ENCODE results near the gene CAMTA1. TPM values are rescaled to one million over a fixed set of nuclear protein-coding genes. Genes with fewer than 3 reads are reported as not detected.
"Not testable (repeated sequence)": the region's sequence is repeated elsewhere in the genome, so short reads cannot be mapped to it uniquely, and the experiment has no call there.

CAMTA1 gene
- total RNA-seq, 1 donor from 2014 or later = 268 TPM

GRCh38 chr1:6827630-6828165, 42.4 kb downstream of the CAMTA1 start:
- Histone ChIP-seq H2AFZ (replicated peaks) (no peak overlapping the region), H3K9ac (no peak overlapping the region), H3K79me2 (ENCODE audit: low read depth) (peaks cover 74% of the 10 kb centered on the region), H3K36me3 (peaks cover 5% of the 10 kb centered on the region), H3K4me1 (no peaks in the 10 kb centered on the region), H3K27ac (no peak overlapping the region), H3K27me3 (no peaks in the 10 kb centered on the region), H3F3A (ENCODE audit: low read depth) (no peaks in the 10 kb centered on the region), H3K9me3 (ENCODE audit: low read depth) (no peaks in the 10 kb centered on the region), H3K4me3 (no peak overlapping the region), H3K4me2 (no peak overlapping the region), H4K20me1 (ENCODE audit: low read depth) (peaks cover 31% of the 10 kb centered on the region)
- Mint-ChIP-seq H3K4me3 (no peak overlapping the region), H3K27ac (no peak overlapping the region), H3K36me3 (peaks cover 8% of the 10 kb centered on the region), H3K27me3 (ENCODE audit: insufficient read depth, low read depth) (peaks cover 2% of the 10 kb centered on the region), H3K9me3 (no peaks in the 10 kb centered on the region), H3K4me1 (no peaks in the 10 kb centered on the region)
- no peak for TF ChIP-seq EZH2 (IDR thresholded peaks at IDR 0.05)
- no peak for TF ChIP-seq EZH2phosphoT487 (IDR thresholded peaks at IDR 0.05)
- TF ChIP-seq, protein P1, sequence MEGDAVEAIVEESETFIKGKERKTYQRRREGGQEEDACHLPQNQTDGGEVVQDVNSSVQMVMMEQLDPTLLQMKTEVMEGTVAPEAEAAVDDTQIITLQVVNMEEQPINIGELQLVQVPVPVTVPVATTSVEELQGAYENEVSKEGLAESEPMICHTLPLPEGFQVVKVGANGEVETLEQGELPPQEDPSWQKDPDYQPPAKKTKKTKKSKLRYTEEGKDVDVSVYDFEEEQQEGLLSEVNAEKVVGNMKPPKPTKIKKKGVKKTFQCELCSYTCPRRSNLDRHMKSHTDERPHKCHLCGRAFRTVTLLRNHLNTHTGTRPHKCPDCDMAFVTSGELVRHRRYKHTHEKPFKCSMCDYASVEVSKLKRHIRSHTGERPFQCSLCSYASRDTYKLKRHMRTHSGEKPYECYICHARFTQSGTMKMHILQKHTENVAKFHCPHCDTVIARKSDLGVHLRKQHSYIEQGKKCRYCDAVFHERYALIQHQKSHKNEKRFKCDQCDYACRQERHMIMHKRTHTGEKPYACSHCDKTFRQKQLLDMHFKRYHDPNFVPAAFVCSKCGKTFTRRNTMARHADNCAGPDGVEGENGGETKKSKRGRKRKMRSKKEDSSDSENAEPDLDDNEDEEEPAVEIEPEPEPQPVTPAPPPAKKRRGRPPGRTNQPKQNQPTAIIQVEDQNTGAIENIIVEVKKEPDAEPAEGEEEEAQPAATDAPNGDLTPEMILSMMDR (IDR thresholded peaks at IDR 0.05) = no peak
- no peak for DNase-seq (ENCODE audit: low spot score)

GRCh38 chr1:6831366-6831765, 46.1 kb downstream of the CAMTA1 start:
- H3K27ac ChIP-seq = no peak overlapping the region
- peaks cover 81% of the 10 kb centered on the region for H3K79me2 ChIP-seq (ENCODE audit: low read depth)
- H3K9ac ChIP-seq = no peak overlapping the region
- H4K20me1 ChIP-seq (ENCODE audit: low read depth) = peaks cover 32% of the 10 kb centered on the region
- H3F3A ChIP-seq (ENCODE audit: low read depth) = no peaks in the 10 kb centered on the region
- no peaks in the 10 kb centered on the region for H3K9me3 Mint-ChIP-seq
- no peak overlapping the region for H3K27ac Mint-ChIP-seq
- H3K4me3 ChIP-seq = no peak overlapping the region
- H2AFZ ChIP-seq (replicated peaks) = no peak overlapping the region
- no peak overlapping the region for H3K4me2 ChIP-seq
- H3K9me3 ChIP-seq (ENCODE audit: low read depth) = no peaks in the 10 kb centered on the region
- peaks cover 2% of the 10 kb centered on the region for H3K27me3 Mint-ChIP-seq (ENCODE audit: insufficient read depth, low read depth)
- H3K4me1 Mint-ChIP-seq = peaks cover 6% of the 10 kb centered on the region
- peaks cover 9% of the 10 kb centered on the region for H3K36me3 Mint-ChIP-seq
- H3K27me3 ChIP-seq = no peaks in the 10 kb centered on the region
- no peak for DNase-seq (ENCODE audit: low spot score)
- H3K4me1 ChIP-seq = no peaks in the 10 kb centered on the region
- H3K36me3 ChIP-seq = peaks cover 3% of the 10 kb centered on the region
- no peak overlapping the region for H3K4me3 Mint-ChIP-seq
- TF ChIP-seq, protein P1 (IDR thresholded peaks at IDR 0.05) = no peak
- TF ChIP-seq EZH2phosphoT487 (IDR thresholded peaks at IDR 0.05) (no peak), EZH2 (IDR thresholded peaks at IDR 0.05) (no peak)

GRCh38 chr1:6832006-6832405, 46.8 kb downstream of the CAMTA1 start:
- H3K9me3 Mint-ChIP-seq; H3K4me1 Mint-ChIP-seq; H3K4me2 ChIP-seq; H3K4me1 ChIP-seq; H3K4me3 ChIP-seq; H2AFZ ChIP-seq (replicated peaks); DNase-seq (ENCODE audit: low spot score); H3K27me3 Mint-ChIP-seq (ENCODE audit: insufficient read depth, low read depth); H3F3A ChIP-seq (ENCODE audit: low read depth); H3K9me3 ChIP-seq (ENCODE audit: low read depth); H3K36me3 Mint-ChIP-seq; H3K27ac ChIP-seq; H3K9ac ChIP-seq; H3K36me3 ChIP-seq; H3K27ac Mint-ChIP-seq; H3K27me3 ChIP-seq; H3K4me3 Mint-ChIP-seq: not testable (repeated sequence)
- Histone ChIP-seq H3K79me2 (ENCODE audit: low read depth) (peaks cover 84% of the 10 kb centered on the region), H4K20me1 (ENCODE audit: low read depth) (peaks cover 27% of the 10 kb centered on the region)

- H3K27me3 Mint-ChIP-seq (ENCODE audit: insufficient read depth, low read depth) = peaks cover 5% of the 10 kb centered on the region
- no peak overlapping the region for H2AFZ ChIP-seq (replicated peaks)
- no peak overlapping the region for H3K27ac ChIP-seq
- H3K27me3 ChIP-seq = no peaks in the 10 kb centered on the region
- H3F3A ChIP-seq (ENCODE audit: low read depth) = no peaks in the 10 kb centered on the region
- no peak overlapping the region for H3K4me3 Mint-ChIP-seq
- no peak overlapping the region for H3K9ac ChIP-seq
- H3K9me3 ChIP-seq (ENCODE audit: low read depth) = no peaks in the 10 kb centered on the region
- TF ChIP-seq, protein P1 (IDR thresholded peaks at IDR 0.05) = no peak
- TF ChIP-seq EZH2 (IDR thresholded peaks at IDR 0.05) (no peak), EZH2phosphoT487 (IDR thresholded peaks at IDR 0.05) (no peak)
- no peaks in the 10 kb centered on the region for H3K9me3 Mint-ChIP-seq
- peaks cover 8% of the 10 kb centered on the region for H3K36me3 Mint-ChIP-seq
- H3K4me1 ChIP-seq = no peaks in the 10 kb centered on the region
- peaks cover 21% of the 10 kb centered on the region for H4K20me1 ChIP-seq (ENCODE audit: low read depth)
- peaks cover 6% of the 10 kb centered on the region for H3K4me1 Mint-ChIP-seq
- H3K36me3 ChIP-seq = no peaks in the 10 kb centered on the region
- DNase-seq (ENCODE audit: low spot score) = no peak
- H3K4me2 ChIP-seq = no peak overlapping the region
- H3K27ac Mint-ChIP-seq = no peak overlapping the region
- H3K4me3 ChIP-seq = no peak overlapping the region
- H3K79me2 ChIP-seq (ENCODE audit: low read depth) = peaks cover 83% of the 10 kb centered on the region
Observed at GRCh38 chr1:6832531-6833188, 47.4 kb downstream of the CAMTA1 start.

All from neural progenitor cell (in vitro differentiated cells).